GM19023 (cell line): ENCODE results near the gene CCDC186.

Source experiments
- ATAC-seq: cut with Tn5 transposase; IDR thresholded peaks from one replicate; pipeline ENCODE4 v1.9.1; 2021; ENCODE audit warnings: mild to moderate bottlenecking, moderate library complexity; ENCODE audit not compliant: unreplicated experiment

Gene CCDC186

DNA sequence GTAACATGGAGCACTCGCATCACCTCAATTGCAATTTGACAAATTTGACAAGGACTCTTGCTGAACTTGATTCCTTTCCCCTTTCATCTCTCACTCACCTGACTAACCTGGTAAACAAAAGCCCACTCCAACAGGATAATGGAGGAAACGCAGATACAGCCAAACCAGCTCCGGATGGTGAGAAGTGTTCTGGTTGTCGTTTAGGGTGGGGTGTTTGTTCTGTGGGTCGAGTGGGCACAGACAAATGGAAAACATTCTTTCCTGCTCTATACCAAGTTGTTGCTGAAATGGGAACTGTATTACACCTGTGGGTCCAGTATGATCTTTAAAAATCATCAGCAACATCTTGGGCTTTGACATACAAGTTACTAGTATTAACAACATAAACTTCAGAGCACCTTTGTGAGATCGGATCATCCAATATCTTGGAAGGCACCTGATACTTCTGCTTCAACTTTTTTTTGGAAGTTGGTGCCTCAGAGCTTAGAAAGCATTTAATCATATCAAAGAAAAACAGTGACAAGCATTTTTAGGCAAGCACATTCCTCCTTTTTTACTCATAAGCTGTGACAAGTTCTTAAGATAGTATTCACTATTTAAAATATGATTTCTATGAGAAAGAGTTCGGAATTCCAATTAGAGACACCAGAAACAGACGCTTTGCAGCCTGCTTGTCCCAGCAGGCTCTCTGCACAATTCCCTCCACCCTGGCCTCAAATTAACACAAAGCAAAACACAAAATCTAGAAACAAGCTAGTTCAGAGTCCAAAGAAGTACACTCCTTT lies 58.1 kb downstream of the CCDC186 start:
- ATAC-seq: no peak

DNA sequence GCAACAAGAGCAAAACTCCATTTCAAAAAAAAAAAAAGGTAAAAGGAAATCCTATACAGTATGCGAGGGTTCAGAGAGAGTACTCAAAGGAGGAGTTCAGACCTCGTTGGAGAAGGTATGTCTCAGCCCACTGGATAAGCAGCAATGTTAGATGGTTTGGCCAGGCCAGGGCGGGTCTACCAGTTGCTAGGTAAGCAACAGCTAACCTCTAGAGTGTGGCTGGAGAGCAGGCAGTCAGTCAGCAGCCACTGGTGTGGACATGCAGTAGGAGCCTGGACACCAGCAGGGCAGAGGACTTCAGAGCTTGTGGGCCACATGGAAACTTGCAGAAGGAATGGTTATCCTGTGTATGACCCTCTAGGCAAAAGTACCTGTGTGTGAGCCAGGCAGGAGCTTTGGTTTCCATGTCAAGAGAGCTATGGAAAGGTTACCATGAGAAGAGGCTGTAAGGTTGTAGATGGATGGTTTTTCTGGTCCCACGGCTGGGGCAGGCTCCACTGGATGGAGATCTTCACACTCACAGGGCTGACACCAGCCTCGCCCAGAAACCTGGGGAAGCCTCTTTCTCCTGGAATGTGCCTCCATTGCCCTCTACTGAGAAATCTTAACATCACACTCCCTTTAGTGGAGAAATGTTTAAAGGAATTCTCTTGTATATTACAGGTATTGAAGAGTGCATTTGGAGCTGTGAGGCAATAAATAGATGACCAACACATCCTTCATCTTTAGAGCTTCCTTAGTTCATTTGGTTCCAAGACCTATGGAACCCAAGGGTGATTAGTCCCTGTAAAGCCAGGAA lies 63.6 kb downstream of the CCDC186 start:
- no peak for ATAC-seq

DNA sequence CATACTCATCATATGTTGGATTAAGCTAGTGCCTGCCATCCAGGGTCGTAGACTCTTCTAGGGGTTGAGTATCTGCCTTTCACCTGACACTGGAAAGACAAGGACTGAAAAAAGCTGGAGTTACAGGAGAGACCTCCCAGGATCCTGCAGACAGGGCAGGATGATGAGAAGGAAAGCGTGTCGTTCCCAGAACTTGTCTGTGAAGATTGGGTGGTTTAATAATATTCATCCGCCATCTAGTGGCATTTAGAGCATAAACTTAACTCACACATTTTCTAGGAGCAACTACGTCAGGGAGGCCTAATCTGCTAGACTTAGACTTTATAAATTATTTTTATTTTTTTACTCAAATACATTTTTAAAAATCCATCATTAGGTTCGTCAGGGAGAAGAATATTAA lies 70.7 kb downstream of the CCDC186 start:
- no peak for ATAC-seq

DNA sequence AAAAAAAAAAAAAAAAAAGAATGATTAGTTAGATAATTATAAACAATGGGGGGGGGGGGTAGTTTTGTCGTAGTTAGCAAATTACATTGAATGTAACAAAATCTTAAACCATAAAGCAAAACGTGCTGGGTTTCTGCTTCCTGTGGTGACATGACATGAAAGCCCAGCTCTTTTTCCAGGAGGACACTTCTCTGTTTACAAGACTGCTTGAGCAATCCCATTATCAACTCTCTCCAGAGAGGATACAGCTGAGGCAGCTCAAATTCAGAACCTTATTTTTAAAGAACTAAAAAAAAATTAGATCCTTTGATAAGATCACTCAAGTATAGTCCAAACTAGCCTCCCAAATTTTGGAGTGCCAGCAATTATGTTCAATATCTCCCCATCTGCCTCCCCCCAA lies 71.7 kb downstream of the CCDC186 start:
- no peak for ATAC-seq

DNA sequence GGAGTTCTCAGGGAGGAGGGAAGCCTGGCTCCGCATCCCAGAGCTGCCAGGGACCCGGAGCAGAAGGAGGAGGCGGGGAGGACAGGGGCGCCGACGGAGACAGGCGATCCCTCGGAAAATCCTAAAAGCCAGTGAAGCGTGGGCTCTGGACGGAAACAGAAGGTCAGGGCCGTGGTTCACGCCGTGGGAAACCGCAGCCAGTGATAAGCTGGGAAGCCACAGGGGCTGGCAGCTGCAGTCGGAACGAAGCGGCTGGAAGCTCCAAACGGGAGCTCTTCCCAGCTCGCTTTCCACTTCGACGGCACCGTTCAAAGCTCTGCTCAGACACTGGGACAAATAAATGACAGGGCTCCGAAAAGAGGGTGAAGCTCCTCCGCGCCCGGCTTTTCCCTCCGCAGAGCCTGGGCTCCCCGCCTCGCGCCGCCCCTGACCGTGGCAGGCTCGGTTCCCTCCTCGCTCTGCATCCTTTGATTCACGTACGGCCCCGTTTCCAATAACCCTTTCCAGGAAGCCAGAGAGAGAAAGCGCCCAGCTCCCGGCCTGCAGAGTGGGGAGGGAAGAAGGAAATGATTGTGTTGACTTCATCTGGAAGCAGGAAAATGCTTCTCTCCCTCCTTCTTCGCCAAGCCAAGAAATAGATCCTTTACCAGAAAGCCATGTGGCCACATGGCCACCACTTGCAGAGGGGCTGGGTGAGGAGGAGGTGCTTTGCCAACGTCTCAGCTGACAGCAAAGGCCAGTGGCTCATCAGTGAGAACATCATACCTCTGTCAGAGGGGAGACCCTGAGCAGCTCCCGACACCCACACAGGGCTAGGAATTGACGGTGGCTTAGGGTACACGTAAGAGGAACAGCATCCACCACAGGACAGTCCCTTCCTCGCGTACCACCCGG lies 72.9 kb downstream of the CCDC186 start:
- no peak for ATAC-seq

DNA sequence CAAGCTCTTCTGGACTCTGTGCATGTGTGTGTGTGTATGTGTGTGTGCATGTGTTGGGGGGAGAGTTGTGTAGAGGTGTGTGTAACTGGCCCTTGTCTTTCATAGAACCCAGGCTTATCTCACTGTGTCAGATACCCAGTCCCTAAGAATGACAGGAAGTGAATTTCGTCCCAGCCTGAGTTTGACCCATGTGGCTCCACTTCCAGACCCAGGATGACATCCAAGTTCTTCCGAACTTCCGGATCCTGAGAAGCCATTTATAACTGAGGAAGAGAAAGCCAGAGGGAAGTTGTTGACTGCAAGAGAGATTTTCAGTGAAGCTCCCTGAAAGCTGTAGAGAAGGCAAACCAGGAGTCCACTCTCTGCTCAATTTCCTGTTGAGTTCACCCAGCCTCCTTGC lies 77.1 kb downstream of the CCDC186 start:
- no peak for ATAC-seq

DNA sequence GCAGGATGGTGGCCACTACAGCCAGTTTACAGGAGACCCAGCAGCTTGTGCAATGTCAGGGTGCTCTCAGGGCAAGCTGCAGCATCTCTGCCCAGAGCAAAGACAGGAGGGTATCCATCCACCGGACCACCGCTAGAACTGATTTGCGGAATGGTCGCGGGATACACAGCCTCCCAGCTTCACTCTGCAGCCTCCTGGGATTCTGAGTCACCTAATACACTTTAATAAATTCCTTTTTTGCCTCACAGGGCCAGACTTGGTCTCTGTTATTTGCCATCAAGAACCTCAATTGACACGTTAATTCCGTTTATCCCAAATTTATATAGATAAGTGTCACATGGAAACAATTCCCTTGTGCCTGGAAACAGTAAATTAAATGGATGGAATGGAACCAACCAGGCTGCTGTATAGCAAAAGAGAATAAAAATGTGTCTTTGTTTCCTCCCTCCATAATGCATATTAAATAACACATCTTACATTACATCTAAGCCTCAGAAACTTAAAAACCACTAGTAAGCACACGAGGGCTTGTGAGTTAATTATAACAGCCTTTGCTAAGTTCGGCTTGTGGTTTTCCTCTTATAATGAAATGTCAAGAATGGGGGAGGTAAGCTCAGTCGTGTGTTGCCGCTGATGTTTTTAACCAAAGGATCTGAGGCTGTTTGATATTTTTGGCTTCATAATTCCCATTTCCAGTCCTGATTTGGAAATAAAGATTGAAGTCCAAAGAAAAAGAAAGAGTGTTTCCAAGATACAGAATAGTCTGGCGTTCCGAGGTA lies 78.3 kb downstream of the CCDC186 start:
- peak; percentile 37 for ATAC-seq

DNA sequence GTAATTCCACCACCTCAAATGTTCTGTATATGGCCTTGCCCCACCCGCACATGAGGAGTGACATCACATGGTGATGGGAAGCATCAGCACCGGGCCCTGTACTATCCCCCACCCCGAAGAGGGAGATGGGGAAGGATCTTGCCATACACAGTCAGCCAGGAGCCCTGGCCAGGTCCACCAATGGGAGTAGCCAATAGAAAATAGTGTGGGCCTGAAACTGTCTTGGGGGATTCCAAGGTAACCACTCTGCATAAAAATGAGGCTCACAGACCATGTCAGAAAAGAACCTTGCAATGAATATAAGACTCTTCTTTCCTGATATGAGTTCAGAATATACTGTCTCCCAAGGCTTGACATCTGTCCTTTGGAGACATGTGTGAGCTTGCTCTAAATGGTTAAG lies 79.2 kb downstream of the CCDC186 start:
- peak; percentile 51 for ATAC-seq

DNA sequence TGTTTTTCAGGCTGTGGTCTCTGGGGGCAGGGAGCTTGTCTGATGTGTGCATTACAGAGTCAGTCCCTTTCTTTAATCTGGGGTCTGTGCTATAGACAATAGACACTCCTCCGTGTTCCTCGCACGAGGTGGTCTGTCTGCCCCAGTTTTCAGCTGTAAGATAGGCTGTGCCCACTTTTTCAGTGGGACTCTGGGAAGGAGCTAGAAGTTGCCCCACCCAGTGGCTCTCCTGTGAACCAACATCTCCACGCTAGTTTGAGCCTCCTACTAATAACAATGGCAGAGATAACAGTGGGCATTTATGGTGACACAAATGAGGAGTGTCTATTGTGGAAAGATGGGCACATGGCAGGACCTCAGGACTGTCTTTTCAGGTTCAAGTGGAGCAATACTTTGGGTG lies 86.3 kb downstream of the CCDC186 start:
- no peak for ATAC-seq

DNA sequence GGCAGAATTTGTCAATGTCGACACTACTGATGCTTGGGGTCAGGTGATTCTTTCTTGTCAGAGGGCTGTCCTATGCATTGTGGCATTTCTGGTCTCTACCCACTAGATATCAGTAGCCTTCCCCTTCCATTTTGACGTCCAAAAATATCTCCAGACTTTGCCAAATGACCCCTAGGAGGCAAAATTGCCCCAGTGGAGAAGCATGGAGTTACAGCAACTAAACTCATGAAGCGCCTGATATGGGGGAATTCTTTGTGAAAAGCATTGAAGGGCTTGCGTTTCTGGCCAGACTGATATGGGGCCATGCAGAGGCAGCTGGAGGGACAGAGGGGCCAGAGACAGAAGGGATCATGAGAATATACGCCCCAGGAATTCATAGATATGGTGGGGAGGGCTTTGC lies 86.7 kb downstream of the CCDC186 start:
- ATAC-seq: no peak

DNA sequence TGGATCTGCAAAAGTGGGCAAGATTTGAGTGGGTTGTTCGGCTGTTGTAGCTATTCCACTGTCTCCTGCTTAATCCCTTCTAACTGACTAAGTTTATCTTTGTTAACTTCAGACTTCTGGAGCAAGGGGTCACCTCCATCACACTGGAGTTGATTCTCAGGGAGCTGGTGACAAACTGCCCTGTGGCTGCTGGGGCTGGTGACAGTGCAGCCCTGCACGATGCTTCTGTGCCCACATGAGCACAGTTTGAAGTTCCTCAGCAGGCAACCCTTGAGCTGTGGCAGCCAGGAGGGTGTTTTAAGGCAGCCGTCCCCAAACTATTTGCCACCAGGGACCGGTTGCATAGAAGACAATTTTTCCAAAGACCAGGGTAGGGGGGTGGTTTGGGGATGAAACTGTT lies 89.8 kb downstream of the CCDC186 start:
- ATAC-seq: no peak

DNA sequence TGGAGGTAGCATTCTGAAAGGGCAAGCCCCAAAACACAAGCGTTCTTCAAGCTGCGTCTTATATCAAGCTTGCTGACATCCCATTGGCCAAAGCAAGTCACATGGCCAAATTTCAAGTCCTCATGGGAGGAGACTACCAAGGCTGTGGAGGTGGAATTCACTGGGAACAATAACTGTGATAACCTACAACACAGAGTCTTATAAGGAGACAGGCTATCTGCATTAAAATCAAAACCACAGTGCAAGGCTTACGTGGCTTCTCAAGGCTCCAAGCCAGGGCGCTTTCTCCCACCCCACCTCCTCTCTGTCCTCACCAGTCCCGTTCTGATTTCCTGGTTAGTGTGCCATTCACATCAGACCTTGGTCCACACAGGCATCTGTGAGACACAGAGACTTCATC lies 91.0 kb downstream of the CCDC186 start:
- ATAC-seq: no peak

DNA sequence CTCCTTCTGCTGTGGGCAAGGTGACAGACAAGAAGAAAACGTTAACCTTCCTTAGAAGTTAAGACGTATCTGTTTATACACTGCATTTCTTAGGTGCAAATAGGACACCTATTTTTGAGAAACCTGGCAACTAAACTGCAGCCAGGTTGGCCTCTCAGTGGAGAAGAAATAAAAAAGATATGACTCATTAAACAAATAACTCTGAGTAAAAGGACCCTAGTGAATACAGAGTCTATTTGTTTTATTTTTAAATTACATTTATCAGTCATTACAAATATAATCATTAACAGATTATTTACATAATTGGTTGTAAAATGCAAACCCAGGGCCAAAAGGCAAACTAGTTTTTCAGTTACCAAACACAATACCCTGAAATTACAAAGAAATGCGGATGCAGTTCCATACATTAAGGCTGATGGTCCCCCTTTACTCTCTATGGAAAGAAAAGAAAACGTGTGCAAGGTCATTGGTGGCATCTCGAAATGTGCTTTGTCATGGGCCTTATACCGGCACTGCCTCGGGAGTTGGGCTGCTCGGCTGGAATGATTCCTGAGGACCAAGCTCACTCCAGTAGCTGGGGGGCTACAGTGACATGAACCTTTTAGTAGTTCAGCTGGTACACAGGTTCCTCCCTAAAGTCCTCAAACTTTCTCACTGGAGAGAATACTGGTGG lies 92.0 kb downstream of the CCDC186 start:
- no peak for ATAC-seq

DNA sequence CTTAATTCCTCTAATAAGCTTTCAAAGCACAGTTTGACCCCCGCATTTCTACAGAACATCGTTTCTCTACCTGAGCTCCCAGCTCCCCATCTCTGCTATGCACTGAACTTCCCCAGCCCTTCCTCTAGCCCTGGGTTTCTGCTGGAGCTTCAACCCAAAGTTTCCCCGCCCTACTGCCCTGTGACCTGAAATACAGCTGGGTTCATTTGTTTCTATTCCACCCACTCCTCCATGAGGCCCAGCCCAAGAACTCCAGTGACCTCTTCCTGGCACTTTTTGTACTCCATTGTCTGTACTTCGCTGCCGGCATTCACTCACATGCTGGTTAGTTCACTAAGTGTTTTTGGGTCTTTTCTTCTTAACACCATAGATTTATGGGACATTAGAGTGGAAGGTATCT lies 94.6 kb downstream of the CCDC186 start:
- ATAC-seq: no peak

DNA sequence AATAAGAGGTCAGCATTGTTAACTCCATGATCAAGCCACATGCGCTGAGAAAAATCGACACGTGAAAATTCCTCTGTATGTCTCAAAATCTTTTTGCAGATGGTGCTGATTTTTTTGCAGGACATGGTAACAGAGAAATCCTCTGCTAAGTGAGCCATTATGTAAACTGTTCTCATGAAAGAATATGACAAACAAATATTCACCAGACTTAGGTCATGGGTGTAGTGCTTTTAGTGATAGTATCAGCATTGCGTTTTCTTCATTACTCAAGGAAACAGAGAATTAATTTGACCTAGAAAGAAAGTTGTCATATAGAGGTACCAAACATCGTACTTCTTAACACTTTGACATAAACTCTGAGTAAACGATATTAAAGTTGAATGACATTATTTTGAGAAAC lies 95.7 kb downstream of the CCDC186 start:
- ATAC-seq: no peak

DNA sequence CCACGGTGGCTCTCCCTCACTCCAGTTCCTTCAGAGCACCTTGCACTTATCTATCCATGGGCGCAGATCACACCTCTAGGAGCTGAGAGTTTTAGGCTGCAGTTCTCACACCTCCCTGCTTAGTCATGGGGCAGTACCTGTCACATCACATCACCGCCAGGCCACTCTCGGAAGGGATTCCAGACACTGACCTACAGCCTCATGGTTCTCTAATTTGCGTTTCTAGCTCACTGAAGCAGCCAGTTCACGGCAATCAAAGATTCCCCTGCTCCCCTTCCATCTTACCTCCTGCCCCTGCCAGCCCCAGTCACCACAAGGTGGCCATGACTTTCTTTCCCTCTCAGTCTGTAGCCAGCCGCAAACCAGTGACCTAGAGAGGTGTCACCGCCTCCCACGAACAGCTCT lies 96.2 kb downstream of the CCDC186 start:
- no peak for ATAC-seq

DNA sequence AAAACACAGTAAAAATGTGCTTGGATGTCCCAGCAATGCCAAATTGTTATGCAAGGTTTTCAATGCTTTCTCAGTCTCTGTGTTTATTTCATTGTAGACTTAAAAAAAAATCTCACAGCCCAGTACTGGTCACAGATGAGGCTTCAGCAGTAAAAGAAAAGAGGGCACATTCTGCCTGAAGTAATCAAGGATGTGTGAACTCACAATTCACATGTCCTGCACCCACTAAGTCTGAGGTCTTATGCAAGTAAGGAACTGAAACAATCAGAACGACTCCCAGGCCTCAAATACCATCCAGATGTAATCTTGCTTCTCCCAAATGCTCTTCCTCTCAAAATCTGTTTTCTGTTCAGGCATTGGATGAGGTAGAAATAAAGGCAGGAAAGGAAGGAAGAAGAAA lies 96.7 kb downstream of the CCDC186 start:
- no peak for ATAC-seq

DNA sequence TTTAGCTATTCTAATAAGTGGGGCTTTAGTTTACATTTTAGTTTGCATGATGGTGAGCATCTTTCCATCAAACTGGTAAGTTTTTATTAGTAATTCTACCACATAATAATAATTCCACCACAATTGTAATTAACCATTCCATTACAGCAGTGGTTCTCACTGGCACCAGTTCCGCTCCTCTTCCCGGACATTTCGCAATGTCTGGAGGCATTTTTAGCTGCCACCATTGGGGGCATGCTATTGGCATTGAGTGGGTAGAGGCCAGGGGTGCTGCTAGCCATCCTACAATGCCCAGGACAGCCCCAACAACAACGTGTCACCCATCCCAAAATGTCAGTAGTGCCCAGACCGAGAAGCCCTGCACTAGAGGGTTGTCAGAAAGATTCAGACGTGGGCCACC lies 98.9 kb downstream of the CCDC186 start:
- no peak for ATAC-seq

DNA sequence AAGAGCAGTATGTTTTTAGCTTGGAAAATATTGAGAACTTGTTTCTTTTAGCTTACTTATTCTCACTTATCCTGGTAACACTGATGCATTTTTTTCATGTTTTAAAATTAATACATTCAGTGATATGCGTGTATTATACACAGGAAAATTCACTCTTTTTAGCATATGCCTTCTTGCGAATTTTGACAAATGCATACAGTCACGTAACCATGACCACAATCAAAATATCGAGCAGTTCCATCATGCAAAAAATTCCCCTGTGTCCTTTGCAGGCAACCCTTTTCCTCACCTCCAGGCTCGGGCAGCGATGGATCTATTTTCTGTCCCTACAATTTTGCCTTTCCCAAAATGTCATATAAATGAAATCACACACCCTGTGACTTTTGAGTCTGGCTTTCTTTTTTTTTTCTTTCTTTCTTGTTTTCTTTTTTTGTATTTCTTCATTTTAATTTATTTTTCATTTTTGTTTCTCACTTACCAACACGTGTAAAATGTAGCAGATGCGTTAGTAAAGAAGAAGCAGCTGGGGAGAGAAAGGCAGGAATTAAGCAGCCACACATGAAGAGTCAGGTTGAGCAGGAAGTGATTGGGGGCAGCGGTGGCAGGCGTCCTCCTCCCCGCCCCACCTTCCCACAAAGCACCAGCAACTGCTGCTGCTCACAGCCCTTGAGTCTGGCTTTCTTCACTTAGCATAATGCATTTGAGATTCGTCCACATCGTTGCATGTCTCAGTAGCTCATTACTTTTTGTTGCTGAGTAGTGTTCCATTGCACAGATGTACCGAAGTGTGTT lies 100.4 kb downstream of the CCDC186 start:
- ATAC-seq: peak; percentile 59
